HG02870 (cell line): Measurements from ENCODE around the gene SCN4A.
"Not testable (repeated sequence)": the region's sequence is repeated elsewhere in the genome, so short reads cannot be mapped to it uniquely, and the experiment has no call there.

Experiments used
- ATAC-seq: cut with Tn5 transposase; IDR thresholded peaks from one replicate; pipeline ENCODE4 v1.9.1; 2021; ENCODE audit warnings: mild to moderate bottlenecking, moderate library complexity; ENCODE audit not compliant: unreplicated experiment

The SCN4A gene

GRCh38 chr17:63972796-63973195 is at the start of gene SCN4A:
SCN4A (minus strand) TSS chr17:63972918; CDS start chr17:63972841, 77 bp downstream.
- no peak for ATAC-seq

- peak; percentile 61 for ATAC-seq
Observed at GRCh38 chr17:64020056-64020766, 47.5 kb upstream of the SCN4A start, which contains the start of gene ICAM2. ICAM2 (minus strand) TSS chr17:64020633; CDS start chr17:64006691, 13,942 bp downstream.

- peak; percentile 3 for ATAC-seq
Observed at GRCh38 chr17:64019551-64019961, 46.8 kb upstream of the SCN4A start.

- ATAC-seq: no peak
Observed at GRCh38 chr17:64017381-64017980, 44.8 kb upstream of the SCN4A start.

GRCh38 chr17:64016974-64017373 is 44.3 kb upstream of the SCN4A start:
- ATAC-seq: no peak

GRCh38 chr17:64016231-64016784 is 43.6 kb upstream of the SCN4A start:
- ATAC-seq: no peak

GRCh38 chr17:64015447-64015846 is 42.7 kb upstream of the SCN4A start:
- ATAC-seq: no peak

GRCh38 chr17:64009571-64010402 is 37.1 kb upstream of the SCN4A start:
- no peak for ATAC-seq

GRCh38 chr17:64008830-64009229 is 36.1 kb upstream of the SCN4A start:
- no peak for ATAC-seq

GRCh38 chr17:64008346-64008745 is 35.6 kb upstream of the SCN4A start:
- no peak for ATAC-seq

GRCh38 chr17:64007838-64008282 is 35.1 kb upstream of the SCN4A start:
- ATAC-seq: no peak

- ATAC-seq: not testable (repeated sequence)
Observed at GRCh38 chr17:64007089-64007837, 34.5 kb upstream of the SCN4A start.

- ATAC-seq: no peak
Observed at GRCh38 chr17:64006361-64007088, 33.8 kb upstream of the SCN4A start.

GRCh38 chr17:64005734-64006167 is 33.0 kb upstream of the SCN4A start:
- no peak for ATAC-seq

GRCh38 chr17:64004903-64005733 is 32.4 kb upstream of the SCN4A start:
- no peak for ATAC-seq

GRCh38 chr17:64004218-64004770 is 31.6 kb upstream of the SCN4A start:
- ATAC-seq: no peak

GRCh38 chr17:64003526-64004121 is 30.9 kb upstream of the SCN4A start:
- no peak for ATAC-seq
